DOHH2 (cell line): ENCODE results near the gene PEX3.

Source experiments
- H3F3A ChIP-seq: fragments of 200-600 bp; sonication (generic), shearing (Covaris generic); 2 replicates; pipeline ENCODE4 v1.6.0; 2016; ENCODE audit warnings: antibody characterized with exemption, mild to moderate bottlenecking; ENCODE audit not compliant: control insufficient read depth, insufficient read depth
- H3K27ac ChIP-seq: fragments of 200-600 bp; sonication (generic); 2 replicates; pipeline ENCODE4 v1.5.1; 2014; ENCODE audit warnings: low read depth, mild to moderate bottlenecking, low read length, moderate library complexity
- H3K27me3 ChIP-seq: fragments of 200-600 bp; sonication (generic); 2 replicates; pipeline ENCODE4 v1.6.1; 2014; ENCODE audit warnings: mild to moderate bottlenecking, low read length, mixed read lengths; ENCODE audit not compliant: control insufficient read depth
- H3K36me3 ChIP-seq: fragments of 200-600 bp; sonication (generic); 2 replicates; pipeline ENCODE4 v1.6.1; 2014; ENCODE audit warnings: mild to moderate bottlenecking, low read length, moderate library complexity, mixed read lengths; ENCODE audit not compliant: control insufficient read depth
- H3K4me1 ChIP-seq: fragments of 200-600 bp; sonication (generic); 2 replicates; pipeline ENCODE4 v1.6.1; 2014; ENCODE audit warnings: mild to moderate bottlenecking, low read length, mixed read lengths; ENCODE audit not compliant: control insufficient read depth
- H3K4me2 ChIP-seq: fragments of 200-600 bp; sonication (generic); 2 replicates; pipeline ENCODE4 v1.6.0; 2014; ENCODE audit warnings: mild to moderate bottlenecking, low read length, moderate library complexity
- H3K4me3 ChIP-seq: fragments of 200-600 bp; sonication (generic); 2 replicates; pipeline ENCODE4 v1.5.1; 2014; ENCODE audit warnings: mild to moderate bottlenecking, low read length, mixed read lengths
- H3K79me2 ChIP-seq: fragments of 200-600 bp; sonication (generic); 2 replicates; pipeline ENCODE4 v1.6.1; 2014; ENCODE audit warnings: mild to moderate bottlenecking, low read length, mixed read lengths; ENCODE audit not compliant: control insufficient read depth
- H3K9me2 ChIP-seq: fragments of 200-600 bp; sonication (generic); replicated peaks from 2 replicates; pipeline ENCODE4 v1.6.1; 2014; ENCODE audit warnings: mild to moderate bottlenecking, low read length, mixed read lengths; ENCODE audit not compliant: control insufficient read depth
- H3K9me3 ChIP-seq: fragments of 200-600 bp; sonication (generic); 2 replicates; pipeline ENCODE4 v1.6.1; 2014; ENCODE audit warnings: antibody characterized with exemption, low read length, mixed read lengths; ENCODE audit not compliant: control insufficient read depth, insufficient read depth
- H4K20me1 ChIP-seq: fragments of 200-600 bp; sonication (generic); 2 replicates; pipeline ENCODE4 v1.6.0; 2014; ENCODE audit warnings: low read depth, mild to moderate bottlenecking, antibody characterized with exemption, low read length, moderate library complexity; ENCODE audit not compliant: control insufficient read depth, insufficient read depth
- CTCF ChIP-seq: fragments of 200-600 bp; sonication (generic); IDR thresholded peaks from one replicate; pipeline ENCODE4 v1.5.1; 2014; ENCODE audit warnings: antibody characterized with exemption, mild to moderate bottlenecking, low read depth, low read length; ENCODE audit not compliant: poor library complexity, severe bottlenecking
- EZH2phosphoT487 ChIP-seq: fragments of 200-600 bp; sonication (generic); IDR thresholded peaks from 2 replicates; pipeline ENCODE4 v1.6.1; 2017; ENCODE audit warnings: borderline replicate concordance, mild to moderate bottlenecking, antibody characterized with exemption, low read length, moderate library complexity, mixed read lengths

Gene PEX3

GRCh38 chr6:143402721-143403336 is 47.8 kb upstream of the PEX3 start:
- peaks cover 7% of the 10 kb centered on the region for H3K4me1 ChIP-seq
- no peaks in the 10 kb centered on the region; the same call in 1 of the 2 replicates for H3K27me3 ChIP-seq
- no peaks in the 10 kb centered on the region for H3K9me2 ChIP-seq
- TF ChIP-seq CTCF (no peak), EZH2phosphoT487 (no peak)
- H4K20me1 ChIP-seq = no peaks in the 10 kb centered on the region
- no peaks in the 10 kb centered on the region for H3K9me3 ChIP-seq
- H3F3A ChIP-seq = no peaks in the 10 kb centered on the region
- H3K4me2 ChIP-seq = no peak overlapping the region
- H3K27ac ChIP-seq = no peak overlapping the region
- no peaks in the 10 kb centered on the region for H3K79me2 ChIP-seq
- no peaks in the 10 kb centered on the region for H3K36me3 ChIP-seq
- H3K4me3 ChIP-seq = no peak overlapping the region

- Histone ChIP-seq H4K20me1 (no peaks in the 10 kb centered on the region), H3F3A (no peaks in the 10 kb centered on the region), H3K4me3 (no peak overlapping the region), H3K4me1 (peaks cover 7% of the 10 kb centered on the region), H3K9me3 (no peaks in the 10 kb centered on the region), H3K27ac (no peak overlapping the region), H3K79me2 (no peaks in the 10 kb centered on the region), H3K27me3 (no peaks in the 10 kb centered on the region; the same call in 1 of the 2 replicates), H3K36me3 (no peaks in the 10 kb centered on the region), H3K9me2 (no peaks in the 10 kb centered on the region), H3K4me2 (no peak overlapping the region)
- TF ChIP-seq EZH2phosphoT487 (no peak), CTCF (no peak)
These were observed 45.0 kb upstream of the PEX3 start for GRCh38 chr6:143405373-143406154.

GRCh38 chr6:143406673-143407072 is 43.9 kb upstream of the PEX3 start:
- no peaks in the 10 kb centered on the region for H3K79me2 ChIP-seq
- H3K36me3 ChIP-seq = no peaks in the 10 kb centered on the region
- H3K9me2 ChIP-seq = no peaks in the 10 kb centered on the region
- no peaks in the 10 kb centered on the region for H3F3A ChIP-seq
- H3K4me3 ChIP-seq = no peak overlapping the region
- H3K9me3 ChIP-seq = no peaks in the 10 kb centered on the region
- no peak overlapping the region for H3K4me2 ChIP-seq
- no peaks in the 10 kb centered on the region for H3K27me3 ChIP-seq
- H3K27ac ChIP-seq = no peak overlapping the region
- H4K20me1 ChIP-seq = no peaks in the 10 kb centered on the region
- H3K4me1 ChIP-seq = peaks cover 7% of the 10 kb centered on the region
- no peak for TF ChIP-seq CTCF
- no peak for TF ChIP-seq EZH2phosphoT487
